Hepatocyte (in vitro differentiated cells): ENCODE results near the gene CMTM5.

Source experiments
- EZH2 ChIP-seq: fragments of 200-600 bp; sonication (generic); IDR thresholded peaks from 2 replicates; pipeline ENCODE4 v1.6.1; 2016; ENCODE audit warnings: antibody characterized with exemption, mild to moderate bottlenecking, borderline replicate concordance
- EZH2phosphoT487 ChIP-seq: fragments of 200-600 bp; sonication (generic); IDR thresholded peaks from one replicate; pipeline ENCODE4 v1.6.1; 2018; ENCODE audit warnings: antibody characterized with exemption, mild to moderate bottlenecking, low read depth, moderate library complexity; ENCODE audit not compliant: unreplicated experiment, severe bottlenecking
- TF ChIP-seq, protein P1 (sequence below): fragments of 200-600 bp; sonication (generic); IDR thresholded peaks from 2 replicates; pipeline ENCODE4 v1.5.1; 2016; ENCODE audit warnings: antibody characterized with exemption, mild to moderate bottlenecking; ENCODE audit not compliant: poor library complexity

DNA sequence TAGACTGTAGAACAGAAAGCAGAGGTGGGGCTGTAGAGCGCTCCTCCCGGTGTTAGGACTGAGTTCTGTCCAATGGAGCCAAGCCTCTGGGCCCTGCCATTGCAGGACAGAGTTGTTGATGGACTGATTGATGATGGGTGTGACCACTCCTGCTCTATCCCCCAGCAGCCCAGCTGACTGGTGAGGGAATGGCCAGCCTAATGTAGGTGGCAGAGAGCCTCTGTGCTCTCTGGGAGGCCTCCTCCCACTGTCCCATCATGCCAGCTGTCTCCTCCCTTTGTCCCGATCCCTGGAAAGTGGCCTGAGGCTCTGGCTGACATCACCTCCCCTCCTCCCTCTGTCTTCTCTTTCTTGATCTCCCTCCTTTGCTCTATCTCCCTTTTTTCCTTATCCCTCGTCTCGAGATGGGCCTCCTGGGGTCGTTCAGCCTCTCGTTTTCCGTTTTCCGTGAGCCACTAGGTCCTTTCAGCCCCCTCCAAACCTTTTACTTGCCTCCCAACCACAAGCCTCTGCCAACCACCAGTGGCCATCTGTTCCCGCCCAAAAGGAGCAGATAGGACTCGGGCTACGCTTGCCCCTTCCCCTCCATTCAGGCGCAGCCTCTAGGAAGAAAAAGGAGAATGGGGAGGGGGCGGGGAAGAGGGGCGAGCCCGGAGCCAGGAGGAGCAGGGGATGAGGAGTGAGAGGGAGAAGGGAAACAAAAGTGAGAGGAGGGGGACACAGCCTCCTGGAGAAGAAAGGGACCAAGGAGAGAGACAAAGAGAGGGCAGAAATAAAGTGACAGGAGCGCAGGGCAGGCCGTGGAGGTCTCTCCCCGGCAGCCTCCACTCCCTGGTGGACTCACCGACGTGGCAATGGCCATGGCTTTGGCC, 12.4 kb upstream of the CMTM5 start:
- TF ChIP-seq EZH2phosphoT487: no peak
- TF ChIP-seq, protein P1, sequence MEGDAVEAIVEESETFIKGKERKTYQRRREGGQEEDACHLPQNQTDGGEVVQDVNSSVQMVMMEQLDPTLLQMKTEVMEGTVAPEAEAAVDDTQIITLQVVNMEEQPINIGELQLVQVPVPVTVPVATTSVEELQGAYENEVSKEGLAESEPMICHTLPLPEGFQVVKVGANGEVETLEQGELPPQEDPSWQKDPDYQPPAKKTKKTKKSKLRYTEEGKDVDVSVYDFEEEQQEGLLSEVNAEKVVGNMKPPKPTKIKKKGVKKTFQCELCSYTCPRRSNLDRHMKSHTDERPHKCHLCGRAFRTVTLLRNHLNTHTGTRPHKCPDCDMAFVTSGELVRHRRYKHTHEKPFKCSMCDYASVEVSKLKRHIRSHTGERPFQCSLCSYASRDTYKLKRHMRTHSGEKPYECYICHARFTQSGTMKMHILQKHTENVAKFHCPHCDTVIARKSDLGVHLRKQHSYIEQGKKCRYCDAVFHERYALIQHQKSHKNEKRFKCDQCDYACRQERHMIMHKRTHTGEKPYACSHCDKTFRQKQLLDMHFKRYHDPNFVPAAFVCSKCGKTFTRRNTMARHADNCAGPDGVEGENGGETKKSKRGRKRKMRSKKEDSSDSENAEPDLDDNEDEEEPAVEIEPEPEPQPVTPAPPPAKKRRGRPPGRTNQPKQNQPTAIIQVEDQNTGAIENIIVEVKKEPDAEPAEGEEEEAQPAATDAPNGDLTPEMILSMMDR: no peak
- TF ChIP-seq EZH2: no peak
